Adrenal gland (tissue), 5 donors: ENCODE results near the gene RNPEP.

ENCODE experiments used
- POLR2A ChIP-seq, 2 donors: fragments of 450-650 bp; IDR thresholded peaks; one replicate each; pipeline ENCODE4 v1.6.1; 2017; ENCODE audit warnings: antibody characterized with exemption in 2 of 2, mild to moderate bottlenecking in 2 of 2, moderate library complexity in 1 of 2
- TF ChIP-seq, protein P1 (sequence below), 6 experiments: fragments of 450-650 bp in 4 of 6; fragments of 200-600 bp in 2 of 6; sonication (generic) in 1 of 6; IDR thresholded peaks; 1 replicate in 5 of 6; 2 replicates in 1 of 6; pipeline versions ENCODE4 v1.5.1 to v1.8.0; 2016 to 2021; ENCODE audit warnings: antibody characterized with exemption in 6 of 6, mild to moderate bottlenecking in 2 of 6, moderate library complexity in 1 of 6
- donor health status: DM: no; HTN: no; CAD: no.

DNA sequence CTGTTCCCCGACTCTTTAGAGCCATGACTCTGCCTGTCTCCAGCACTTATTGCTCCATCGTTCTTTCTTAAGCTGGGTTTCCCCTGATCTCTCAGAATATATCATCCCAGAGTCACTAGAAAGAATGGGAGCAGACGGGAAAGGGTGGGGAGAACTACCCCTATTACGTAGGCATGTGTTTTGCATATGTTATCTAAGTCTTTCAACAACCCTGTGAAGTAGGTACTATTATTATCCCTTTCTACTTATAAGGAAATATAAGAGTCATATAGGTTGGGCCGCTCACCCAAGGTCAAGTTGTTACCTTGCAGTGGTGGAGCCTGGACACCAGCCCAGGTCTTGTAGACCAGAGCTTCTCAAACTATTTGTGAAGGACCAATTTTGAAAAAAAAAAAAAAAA is 66.7 kb downstream of the RNPEP start:
- no peak for TF ChIP-seq POLR2A (IDR thresholded peaks at IDR 0.05)
- TF ChIP-seq, protein P1, sequence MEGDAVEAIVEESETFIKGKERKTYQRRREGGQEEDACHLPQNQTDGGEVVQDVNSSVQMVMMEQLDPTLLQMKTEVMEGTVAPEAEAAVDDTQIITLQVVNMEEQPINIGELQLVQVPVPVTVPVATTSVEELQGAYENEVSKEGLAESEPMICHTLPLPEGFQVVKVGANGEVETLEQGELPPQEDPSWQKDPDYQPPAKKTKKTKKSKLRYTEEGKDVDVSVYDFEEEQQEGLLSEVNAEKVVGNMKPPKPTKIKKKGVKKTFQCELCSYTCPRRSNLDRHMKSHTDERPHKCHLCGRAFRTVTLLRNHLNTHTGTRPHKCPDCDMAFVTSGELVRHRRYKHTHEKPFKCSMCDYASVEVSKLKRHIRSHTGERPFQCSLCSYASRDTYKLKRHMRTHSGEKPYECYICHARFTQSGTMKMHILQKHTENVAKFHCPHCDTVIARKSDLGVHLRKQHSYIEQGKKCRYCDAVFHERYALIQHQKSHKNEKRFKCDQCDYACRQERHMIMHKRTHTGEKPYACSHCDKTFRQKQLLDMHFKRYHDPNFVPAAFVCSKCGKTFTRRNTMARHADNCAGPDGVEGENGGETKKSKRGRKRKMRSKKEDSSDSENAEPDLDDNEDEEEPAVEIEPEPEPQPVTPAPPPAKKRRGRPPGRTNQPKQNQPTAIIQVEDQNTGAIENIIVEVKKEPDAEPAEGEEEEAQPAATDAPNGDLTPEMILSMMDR (IDR thresholded peaks at IDR 0.05), result no peak
